ENCODE results near the gene CBLN1.

Gene CBLN1

DNA sequence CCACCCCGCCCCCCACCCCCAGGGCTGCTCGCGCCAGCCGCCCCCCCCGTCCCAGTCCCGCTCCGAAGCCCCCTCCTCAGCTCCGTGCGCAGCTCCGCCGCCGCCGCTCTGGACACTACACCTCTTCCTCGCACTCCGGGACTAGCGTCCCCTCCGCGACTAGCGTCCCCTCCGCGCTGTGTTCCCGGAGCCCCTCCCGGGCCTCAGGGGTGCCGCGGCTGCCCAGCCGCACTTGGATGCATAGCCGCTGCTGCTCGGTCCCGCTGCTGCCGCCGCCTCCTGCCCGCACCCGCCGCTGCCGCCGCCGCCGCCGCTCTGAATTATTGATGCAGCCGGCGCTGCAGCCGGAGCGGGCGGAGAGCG, at the start of gene CBLN1:
Gene CBLN1, minus strand, starts transcription at position 359 of the 363 bp plus-strand sequence. CDS start 373 bp downstream, outside the sequence.
- TF ChIP-seq, protein P1, sequence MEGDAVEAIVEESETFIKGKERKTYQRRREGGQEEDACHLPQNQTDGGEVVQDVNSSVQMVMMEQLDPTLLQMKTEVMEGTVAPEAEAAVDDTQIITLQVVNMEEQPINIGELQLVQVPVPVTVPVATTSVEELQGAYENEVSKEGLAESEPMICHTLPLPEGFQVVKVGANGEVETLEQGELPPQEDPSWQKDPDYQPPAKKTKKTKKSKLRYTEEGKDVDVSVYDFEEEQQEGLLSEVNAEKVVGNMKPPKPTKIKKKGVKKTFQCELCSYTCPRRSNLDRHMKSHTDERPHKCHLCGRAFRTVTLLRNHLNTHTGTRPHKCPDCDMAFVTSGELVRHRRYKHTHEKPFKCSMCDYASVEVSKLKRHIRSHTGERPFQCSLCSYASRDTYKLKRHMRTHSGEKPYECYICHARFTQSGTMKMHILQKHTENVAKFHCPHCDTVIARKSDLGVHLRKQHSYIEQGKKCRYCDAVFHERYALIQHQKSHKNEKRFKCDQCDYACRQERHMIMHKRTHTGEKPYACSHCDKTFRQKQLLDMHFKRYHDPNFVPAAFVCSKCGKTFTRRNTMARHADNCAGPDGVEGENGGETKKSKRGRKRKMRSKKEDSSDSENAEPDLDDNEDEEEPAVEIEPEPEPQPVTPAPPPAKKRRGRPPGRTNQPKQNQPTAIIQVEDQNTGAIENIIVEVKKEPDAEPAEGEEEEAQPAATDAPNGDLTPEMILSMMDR (IDR thresholded peaks at IDR 0.05; ENCODE audit: low read depth, low read length) = no peak
- no peak for DNase-seq (ENCODE audit: extremely low read depth, low read depth)

DNA sequence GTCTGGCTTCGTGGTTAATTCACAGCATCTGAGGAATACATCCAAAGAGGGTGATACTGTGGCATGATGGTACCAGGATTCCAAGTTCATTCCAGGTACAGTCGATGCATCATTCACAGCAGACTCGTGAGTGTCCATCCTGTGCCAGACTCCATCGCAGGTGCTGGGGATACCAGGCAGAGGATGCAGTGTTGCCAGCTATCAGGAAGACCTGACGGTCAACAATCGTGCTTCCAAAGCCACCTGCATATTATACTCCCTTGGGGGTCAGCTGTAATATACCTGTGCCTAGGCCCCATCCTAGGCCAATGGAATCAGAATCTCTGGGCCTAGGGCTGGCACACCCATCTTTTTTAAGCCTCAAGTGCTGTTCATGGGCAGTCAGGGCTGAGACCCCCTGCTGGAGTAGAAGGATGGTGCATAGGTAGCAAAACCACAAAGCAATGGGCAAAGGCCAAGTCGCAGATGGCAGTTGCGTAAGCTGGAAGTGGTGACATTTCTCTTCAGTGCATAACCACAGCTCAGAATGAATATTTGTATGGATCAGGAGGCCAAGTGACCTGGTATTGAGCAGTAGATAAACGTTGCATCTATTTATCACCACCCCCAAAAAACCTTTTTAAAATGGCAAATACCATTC, 49.0 kb upstream of the CBLN1 start:
- DNase-seq (ENCODE audit: extremely low read depth, low read depth) = no peak
- TF ChIP-seq, protein P1 (IDR thresholded peaks at IDR 0.05; ENCODE audit: low read depth, low read length) = no peak

DNA sequence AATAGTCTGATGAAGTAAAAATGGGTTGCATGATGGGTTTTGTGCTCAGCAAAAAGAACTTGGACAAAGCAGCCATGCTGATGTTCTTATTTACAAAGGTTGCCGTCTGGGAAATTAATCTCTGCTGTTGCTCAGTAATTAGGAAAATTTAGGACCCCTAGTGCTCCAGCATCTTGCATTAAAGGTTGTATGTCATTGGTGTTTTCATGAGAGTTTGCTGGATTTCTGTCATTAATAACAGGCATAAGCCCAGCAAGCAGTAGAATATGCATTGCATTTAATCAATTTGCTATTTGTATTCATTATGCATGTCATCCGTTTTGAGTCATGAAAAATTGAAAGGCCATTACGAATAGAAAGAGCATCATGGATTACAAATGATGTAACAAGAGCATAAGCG, 46.7 kb upstream of the CBLN1 start:
- TF ChIP-seq, protein P1 (IDR thresholded peaks at IDR 0.05; ENCODE audit: low read depth, low read length) = no peak
- no peak for DNase-seq (ENCODE audit: extremely low read depth, low read depth)

DNA sequence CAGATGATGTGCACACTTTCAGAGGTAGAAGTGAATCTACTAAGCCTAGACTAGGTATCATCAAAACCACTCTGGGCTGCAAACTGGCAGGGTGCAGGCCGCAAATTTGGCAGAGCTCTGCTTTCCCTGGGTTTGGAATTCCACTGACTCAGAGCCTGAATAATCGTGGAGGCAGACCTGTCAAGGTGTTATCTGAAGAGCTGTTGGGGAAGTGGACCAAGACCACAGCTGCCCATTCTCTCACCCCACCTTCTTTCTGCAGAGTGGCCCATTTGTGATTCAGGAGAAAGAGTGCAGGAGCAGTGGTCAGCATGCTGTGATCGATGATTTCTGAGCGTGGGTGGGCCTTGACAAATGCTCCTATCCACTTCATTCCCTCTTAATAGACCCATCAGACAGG, 45.8 kb upstream of the CBLN1 start:
- TF ChIP-seq, protein P1 (IDR thresholded peaks at IDR 0.05; ENCODE audit: low read depth, low read length) = no peak
- no peak for DNase-seq (ENCODE audit: extremely low read depth, low read depth)

DNA sequence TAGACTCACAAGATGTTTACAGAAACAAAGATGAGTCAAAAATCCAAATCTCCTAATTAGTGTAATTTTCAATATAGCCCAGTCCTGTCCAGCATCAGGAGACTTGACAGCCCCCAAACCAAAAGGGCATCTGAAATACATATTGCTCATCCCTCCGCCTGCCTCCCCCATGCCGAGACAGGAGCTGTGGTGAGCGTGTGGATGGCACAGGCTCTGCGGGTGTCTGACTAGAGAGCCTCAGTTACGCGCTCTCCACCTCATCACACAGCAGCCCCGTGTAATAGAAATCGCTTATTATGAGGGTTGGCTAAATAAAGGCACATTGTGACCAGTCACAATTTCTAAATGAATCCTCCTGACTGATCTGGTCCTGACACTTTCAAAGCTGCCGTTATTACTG, 43.1 kb upstream of the CBLN1 start:
- DNase-seq (ENCODE audit: extremely low read depth, low read depth) = no peak
- TF ChIP-seq, protein P1 (IDR thresholded peaks at IDR 0.05; ENCODE audit: low read depth, low read length) = no peak

DNA sequence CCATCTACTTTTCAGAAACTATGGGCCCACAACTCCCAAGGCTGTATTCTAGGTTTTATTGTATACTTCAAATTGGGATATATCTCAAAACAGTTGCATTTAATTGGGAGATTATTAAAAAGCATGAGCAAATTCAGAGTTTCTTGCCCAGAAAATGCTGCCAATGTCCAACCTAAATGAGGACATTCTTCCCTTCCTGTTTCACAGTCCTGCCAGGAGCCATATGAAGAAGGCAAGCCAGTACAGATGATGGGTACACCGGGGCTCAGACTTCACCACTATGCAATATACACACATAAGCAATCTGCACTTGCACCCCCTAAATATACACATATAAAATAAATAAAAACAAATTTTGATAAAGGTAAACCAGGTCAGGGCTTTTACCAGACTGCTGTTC, 34.0 kb upstream of the CBLN1 start:
- TF ChIP-seq, protein P1 (IDR thresholded peaks at IDR 0.05; ENCODE audit: low read depth, low read length) = no peak
- no peak for DNase-seq (ENCODE audit: extremely low read depth, low read depth)

DNA sequence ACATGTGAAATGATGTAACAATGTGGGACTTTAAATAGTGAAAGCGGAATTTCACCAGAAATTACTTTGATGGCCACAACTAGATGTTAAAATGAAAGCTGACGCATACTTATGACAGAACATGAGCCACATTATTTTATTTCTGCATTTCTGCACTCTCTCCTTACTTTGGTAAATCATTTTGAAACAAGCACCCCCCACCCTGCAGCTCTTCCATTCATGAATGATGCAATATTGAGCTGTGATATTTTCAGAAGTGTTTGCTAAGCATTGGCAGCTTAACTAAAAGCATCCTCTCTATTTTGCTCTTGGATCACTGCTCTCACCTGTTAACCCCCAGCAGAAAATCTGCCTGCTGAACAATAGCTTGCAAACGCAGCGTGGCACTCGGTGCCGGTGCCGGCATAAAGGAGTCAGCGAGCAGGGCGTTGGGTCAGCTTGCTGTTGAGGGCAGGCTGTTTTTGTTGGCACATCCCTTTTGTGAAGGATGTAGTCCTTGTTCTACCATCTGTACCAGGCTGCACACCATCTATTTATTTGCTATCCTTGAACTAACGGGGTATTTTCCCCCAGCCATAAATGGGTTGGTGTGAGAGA, 30.8 kb upstream of the CBLN1 start:
- DNase-seq (ENCODE audit: extremely low read depth, low read depth) = no peak
- TF ChIP-seq, protein P1 (IDR thresholded peaks at IDR 0.05; ENCODE audit: low read depth, low read length) = no peak
